Activated T-helper 17 cell treated with anti-CD3 and anti-CD28 coated beads, Interleukin-2, amount 50 U/mL, for 72 hours (primary cell): ENCODE results near the gene NBEA. TPM values are rescaled to one million over a fixed set of nuclear protein-coding genes. Genes with fewer than 3 reads are reported as not detected.
A peak's percentile ranks its signal among the peaks of the same experiment; 100 is the strongest.

Experiments used
- ATAC-seq: fragments of 150-1000 bp; cut with Tn5 transposase; replicated peaks from 2 replicates; pipeline ENCODE4 v1.10.0; 2021; ENCODE audit warnings: mild to moderate bottlenecking, moderate library complexity
- H3K27ac Mint-ChIP-seq: one replicate; pipeline ENCODE4 v1.8.0; 2022; ENCODE audit warnings: mixed read lengths
- H3K27me3 Mint-ChIP-seq: one replicate; pipeline ENCODE4 v1.8.0; 2022; ENCODE audit warnings: mixed read lengths
- H3K36me3 Mint-ChIP-seq: one replicate; pipeline ENCODE4 v1.8.0; 2022; ENCODE audit warnings: low read depth, mild to moderate bottlenecking, mixed read lengths
- H3K4me1 Mint-ChIP-seq: one replicate; pipeline ENCODE4 v1.8.0; 2022; ENCODE audit warnings: mixed read lengths
- H3K4me3 Mint-ChIP-seq: one replicate; pipeline ENCODE4 v1.8.0; 2022; ENCODE audit warnings: mild to moderate bottlenecking, mixed read lengths
- H3K9me3 Mint-ChIP-seq: one replicate; pipeline ENCODE4 v1.8.0; 2022; ENCODE audit warnings: mixed read lengths
- total RNA-seq, 2 donors: library from RNA; stranded (reverse); gene quantifications; one replicate each; pipeline ENCODE4 v1.2.3, GENCODE V29; 2022

Gene NBEA
- total RNA-seq, 2 donors from 2014 or later, result 0.50 to 0.79 TPM

GRCh38 chr13:35449821-35450220 is 507.8 kb downstream of the NBEA start:
- Mint-ChIP-seq H3K27ac (no peak overlapping the region), H3K36me3 (no peaks in the 10 kb centered on the region), H3K27me3 (no peaks in the 10 kb centered on the region), H3K4me3 (no peak overlapping the region), H3K9me3 (peaks cover 8% of the 10 kb centered on the region), H3K4me1 (no peaks in the 10 kb centered on the region)
- no peak for ATAC-seq

GRCh38 chr13:35455022-35455421 is 513.0 kb downstream of the NBEA start:
- H3K36me3 Mint-ChIP-seq, result no peaks in the 10 kb centered on the region
- H3K27ac Mint-ChIP-seq, result no peak overlapping the region
- ATAC-seq, result no peak
- H3K4me3 Mint-ChIP-seq, result no peak overlapping the region
- no peaks in the 10 kb centered on the region for H3K27me3 Mint-ChIP-seq
- no peaks in the 10 kb centered on the region for H3K4me1 Mint-ChIP-seq
- peaks cover 3% of the 10 kb centered on the region for H3K9me3 Mint-ChIP-seq

- H3K27ac Mint-ChIP-seq, result no peak overlapping the region
- no peak for ATAC-seq
- H3K4me1 Mint-ChIP-seq, result no peaks in the 10 kb centered on the region
- H3K27me3 Mint-ChIP-seq, result no peaks in the 10 kb centered on the region
- no peak overlapping the region for H3K4me3 Mint-ChIP-seq
- H3K36me3 Mint-ChIP-seq, result no peaks in the 10 kb centered on the region
- no peaks in the 10 kb centered on the region for H3K9me3 Mint-ChIP-seq
Measured at GRCh38 chr13:35457258-35457657, 515.2 kb downstream of the NBEA start.

- no peak overlapping the region for H3K4me3 Mint-ChIP-seq
- no peaks in the 10 kb centered on the region for H3K36me3 Mint-ChIP-seq
- H3K9me3 Mint-ChIP-seq, result no peaks in the 10 kb centered on the region
- H3K27ac Mint-ChIP-seq, result no peak overlapping the region
- no peaks in the 10 kb centered on the region for H3K27me3 Mint-ChIP-seq
- no peak for ATAC-seq
- no peaks in the 10 kb centered on the region for H3K4me1 Mint-ChIP-seq
Measured at GRCh38 chr13:35460061-35460460, 518.0 kb downstream of the NBEA start.

- Mint-ChIP-seq H3K27me3 (peaks cover 16% of the 10 kb centered on the region), H3K36me3 (peaks cover 7% of the 10 kb centered on the region), H3K27ac (no peak overlapping the region), H3K4me3 (no peak overlapping the region), H3K9me3 (peaks cover 11% of the 10 kb centered on the region), H3K4me1 (no peaks in the 10 kb centered on the region)
- ATAC-seq, result no peak
Measured at GRCh38 chr13:35465371-35465770, 523.3 kb downstream of the NBEA start.

- Mint-ChIP-seq H3K4me1 (no peaks in the 10 kb centered on the region), H3K27me3 (peaks cover 25% of the 10 kb centered on the region), H3K36me3 (peaks cover 8% of the 10 kb centered on the region), H3K4me3 (no peak overlapping the region), H3K9me3 (peaks cover 12% of the 10 kb centered on the region), H3K27ac (no peak overlapping the region)
- no peak for ATAC-seq
Measured at GRCh38 chr13:35468195-35468594, 526.1 kb downstream of the NBEA start.

- H3K4me3 Mint-ChIP-seq, result peak overlapping the region; percentile 21
- H3K9me3 Mint-ChIP-seq, result peaks cover 16% of the 10 kb centered on the region
- ATAC-seq, result no peak
- peaks cover 15% of the 10 kb centered on the region for H3K36me3 Mint-ChIP-seq
- no peak overlapping the region for H3K27ac Mint-ChIP-seq
- peaks cover 31% of the 10 kb centered on the region for H3K27me3 Mint-ChIP-seq
- no peaks in the 10 kb centered on the region for H3K4me1 Mint-ChIP-seq
Measured at GRCh38 chr13:35469806-35470525, 527.9 kb downstream of the NBEA start.

- peaks cover 4% of the 10 kb centered on the region for H3K4me1 Mint-ChIP-seq
- no peak for ATAC-seq
- H3K27me3 Mint-ChIP-seq, result peaks cover 40% of the 10 kb centered on the region
- H3K4me3 Mint-ChIP-seq, result peak overlapping the region; percentile 23
- H3K36me3 Mint-ChIP-seq, result peaks cover 23% of the 10 kb centered on the region
- no peak overlapping the region for H3K27ac Mint-ChIP-seq
- peaks cover 16% of the 10 kb centered on the region for H3K9me3 Mint-ChIP-seq
Measured at GRCh38 chr13:35470671-35471661, 528.9 kb downstream of the NBEA start.

GRCh38 chr13:35471706-35472322 is 529.7 kb downstream of the NBEA start:
- H3K27me3 Mint-ChIP-seq, result peaks cover 49% of the 10 kb centered on the region
- H3K4me1 Mint-ChIP-seq, result peaks cover 10% of the 10 kb centered on the region

GRCh38 chr13:35472323-35472881 is 530.3 kb downstream of the NBEA start:
- ATAC-seq, result no peak

More at GRCh38 chr13:35471706-35472322, 529.7 kb downstream of the NBEA start:
- ATAC-seq, result no peak
- H3K9me3 Mint-ChIP-seq, result peaks cover 16% of the 10 kb centered on the region
- no peak overlapping the region for H3K27ac Mint-ChIP-seq
- H3K4me3 Mint-ChIP-seq, result peak overlapping the region; percentile 23
- H3K36me3 Mint-ChIP-seq, result peaks cover 31% of the 10 kb centered on the region

GRCh38 chr13:35473206-35473775 is 531.2 kb downstream of the NBEA start:
- ATAC-seq, result no peak
- H3K27me3 Mint-ChIP-seq, result peaks cover 60% of the 10 kb centered on the region
- H3K27ac Mint-ChIP-seq, result no peak overlapping the region
- peaks cover 10% of the 10 kb centered on the region for H3K4me1 Mint-ChIP-seq
- H3K4me3 Mint-ChIP-seq, result no peak overlapping the region
- peaks cover 13% of the 10 kb centered on the region for H3K9me3 Mint-ChIP-seq
- H3K36me3 Mint-ChIP-seq, result peaks cover 31% of the 10 kb centered on the region

More at GRCh38 chr13:35472323-35472881, 530.3 kb downstream of the NBEA start:
- peaks cover 16% of the 10 kb centered on the region for H3K9me3 Mint-ChIP-seq
- H3K36me3 Mint-ChIP-seq, result peaks cover 31% of the 10 kb centered on the region
- no peak overlapping the region for H3K4me3 Mint-ChIP-seq
- H3K27me3 Mint-ChIP-seq, result peaks cover 55% of the 10 kb centered on the region
- H3K27ac Mint-ChIP-seq, result no peak overlapping the region
- peaks cover 10% of the 10 kb centered on the region for H3K4me1 Mint-ChIP-seq

- peaks cover 10% of the 10 kb centered on the region for H3K4me1 Mint-ChIP-seq
- peaks cover 10% of the 10 kb centered on the region for H3K9me3 Mint-ChIP-seq
- peaks cover 59% of the 10 kb centered on the region for H3K27me3 Mint-ChIP-seq
- ATAC-seq, result no peak
- no peak overlapping the region for H3K27ac Mint-ChIP-seq
- peaks cover 31% of the 10 kb centered on the region for H3K36me3 Mint-ChIP-seq
- no peak overlapping the region for H3K4me3 Mint-ChIP-seq
Measured at GRCh38 chr13:35473802-35474201, 531.7 kb downstream of the NBEA start.

GRCh38 chr13:35474496-35475211 is 532.6 kb downstream of the NBEA start:
- Mint-ChIP-seq H3K4me3 (peak overlapping the region; percentile 65), H3K27me3 (peaks cover 60% of the 10 kb centered on the region), H3K27ac (no peak overlapping the region), H3K36me3 (peaks cover 31% of the 10 kb centered on the region), H3K4me1 (peaks cover 10% of the 10 kb centered on the region), H3K9me3 (peaks cover 10% of the 10 kb centered on the region)
- no peak for ATAC-seq
